ENCODE data around the gene ANO2. TPM values are rescaled to one million over a fixed set of nuclear protein-coding genes. Genes with fewer than 3 reads are reported as not detected.

Gene ANO2
- total and polyA plus RNA-seq, 4 experiments from 2014 or later, result not detected

DNA sequence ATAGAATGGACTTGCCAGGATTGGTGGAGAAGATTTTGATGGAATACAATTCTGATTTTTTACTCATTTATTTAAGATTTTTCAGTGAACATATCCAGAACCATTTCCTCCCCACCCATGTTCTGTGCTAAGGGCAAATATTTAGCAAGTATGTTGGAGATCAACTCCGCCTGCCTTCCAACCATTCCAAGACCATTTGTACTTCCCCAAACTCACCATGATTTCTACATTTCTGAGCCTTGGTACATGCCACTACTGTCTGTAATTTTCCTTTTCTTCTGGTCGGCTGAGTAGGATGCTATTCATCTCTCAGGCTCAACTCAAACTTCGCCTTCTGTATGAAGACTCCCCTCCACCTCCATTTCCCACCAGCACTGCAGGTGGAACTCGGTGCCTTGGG lies 362.5 kb downstream of the ANO2 start:
- no peak for DNase-seq
- ChIA-PET POLR2A (ENCODE audit: partially characterized antibody) (no interaction called here), CTCF (ENCODE audit: partially characterized antibody) (no interaction called here)
- Histone ChIP-seq H3K27ac (ENCODE audit: low read depth, low read length) (no peak overlapping the region), H3K27me3 (ENCODE audit: insufficient read depth, low read length) (no peaks in the 10 kb centered on the region), H3K4me3 (ENCODE audit: low read length in 2 of 2) (no peak overlapping the region), H3K36me3 (ENCODE audit: insufficient read depth, low read length) (no peaks in the 10 kb centered on the region), H3K9me3 (ENCODE audit: control insufficient read depth in 1 of 2, low read length in 2 of 2) (no peaks in the 10 kb centered on the region), H3K4me1 (ENCODE audit: insufficient read depth, low read length) (no peaks in the 10 kb centered on the region)
- H3K9me3 Mint-ChIP-seq, result peaks cover 0 to 3% (median 0%) of the 10 kb centered on the region in 8 donors
- H3K4me1 Mint-ChIP-seq, result no peaks in the 10 kb centered on the region
- intact Hi-C loops (cut with micrococcal nuclease), result no loop called here
- peaks cover 6 to 11% of the 10 kb centered on the region in 2 donors for H3K27me3 Mint-ChIP-seq
- H3K4me3 Mint-ChIP-seq, result no peak overlapping the region
- H3K36me3 Mint-ChIP-seq, result no peaks in the 10 kb centered on the region
- H3K27ac Mint-ChIP-seq, result no peak overlapping the region

DNA sequence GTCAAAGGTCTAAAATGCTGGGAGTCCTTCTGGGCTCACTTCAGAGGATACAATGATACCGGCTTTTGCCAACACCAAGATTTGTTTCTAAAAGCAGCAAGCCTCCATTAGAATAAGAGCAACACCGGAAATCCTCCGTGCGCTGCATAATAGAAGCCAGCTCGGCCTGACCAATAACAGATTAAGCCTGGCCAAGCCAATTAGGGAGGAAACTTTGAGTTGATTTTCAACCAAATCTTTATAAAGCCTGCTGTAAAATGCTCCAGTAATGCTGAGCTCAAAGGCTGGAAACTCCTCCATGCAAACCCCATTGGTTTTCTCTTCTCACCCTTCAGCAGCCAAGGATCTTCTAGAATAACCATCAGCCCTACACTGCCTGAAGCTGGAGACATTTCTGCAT lies 363.0 kb downstream of the ANO2 start:
- H3K27ac Mint-ChIP-seq, result no peak overlapping the region
- Histone ChIP-seq H3K36me3 (ENCODE audit: insufficient read depth, low read length) (no peaks in the 10 kb centered on the region), H3K27ac (ENCODE audit: low read depth, low read length) (no peak overlapping the region), H3K4me1 (ENCODE audit: insufficient read depth, low read length) (no peaks in the 10 kb centered on the region), H3K27me3 (ENCODE audit: insufficient read depth, low read length) (no peaks in the 10 kb centered on the region), H3K4me3 (ENCODE audit: low read length in 2 of 2) (no peak overlapping the region), H3K9me3 (ENCODE audit: control insufficient read depth in 1 of 2, low read length in 2 of 2) (no peaks in the 10 kb centered on the region)
- H3K4me1 Mint-ChIP-seq, result no peaks in the 10 kb centered on the region
- no peaks in the 10 kb centered on the region for H3K36me3 Mint-ChIP-seq
- H3K9me3 Mint-ChIP-seq, result peaks cover 0 to 3% (median 0%) of the 10 kb centered on the region in 8 donors
- no peak for DNase-seq
- peaks cover 6 to 11% of the 10 kb centered on the region in 2 donors for H3K27me3 Mint-ChIP-seq
- ChIA-PET CTCF (ENCODE audit: partially characterized antibody) (no interaction called here), POLR2A (ENCODE audit: partially characterized antibody) (no interaction called here)
- no peak overlapping the region for H3K4me3 Mint-ChIP-seq
- intact Hi-C loops (cut with micrococcal nuclease), result no loop called here

GRCh38 chr12:5581616-5582015 lies 363.4 kb downstream of the ANO2 start:
- no peak overlapping the region for H3K4me3 Mint-ChIP-seq
- ChIA-PET POLR2A (ENCODE audit: partially characterized antibody) (no interaction called here), CTCF (ENCODE audit: partially characterized antibody) (no interaction called here)
- intact Hi-C loops (cut with micrococcal nuclease), result no loop called here
- H3K36me3 Mint-ChIP-seq, result no peaks in the 10 kb centered on the region
- Histone ChIP-seq H3K4me1 (ENCODE audit: insufficient read depth, low read length) (no peaks in the 10 kb centered on the region), H3K4me3 (ENCODE audit: low read length in 2 of 2) (no peak overlapping the region), H3K36me3 (ENCODE audit: insufficient read depth, low read length) (no peaks in the 10 kb centered on the region), H3K9me3 (ENCODE audit: control insufficient read depth in 1 of 2, low read length in 2 of 2) (no peaks in the 10 kb centered on the region), H3K27ac (ENCODE audit: low read depth, low read length) (no peak overlapping the region), H3K27me3 (ENCODE audit: insufficient read depth, low read length) (no peaks in the 10 kb centered on the region)
- peaks cover 0 to 3% (median 0%) of the 10 kb centered on the region in 8 donors for H3K9me3 Mint-ChIP-seq
- no peak for DNase-seq
- H3K4me1 Mint-ChIP-seq, result no peaks in the 10 kb centered on the region
- no peak overlapping the region for H3K27ac Mint-ChIP-seq
- H3K27me3 Mint-ChIP-seq, result peaks cover 6 to 11% of the 10 kb centered on the region in 2 donors

GRCh38 chr12:5581019-5581418 lies 364.0 kb downstream of the ANO2 start:
- DNase-seq, result no peak
- Mint-ChIP-seq H3K9me3 (peaks cover 0 to 3% (median 0%) of the 10 kb centered on the region in 8 donors), H3K27ac (no peak overlapping the region), H3K4me1 (no peaks in the 10 kb centered on the region), H3K36me3 (no peaks in the 10 kb centered on the region), H3K27me3 (peaks cover 6 to 11% of the 10 kb centered on the region in 2 donors), H3K4me3 (no peak overlapping the region)
- no peaks in the 10 kb centered on the region for H3K36me3 ChIP-seq (ENCODE audit: insufficient read depth, low read length)
- H3K4me3 ChIP-seq (ENCODE audit: low read length in 2 of 2), result no peak overlapping the region
- CTCF ChIA-PET (ENCODE audit: partially characterized antibody), result no interaction called here
- H3K4me1 ChIP-seq (ENCODE audit: insufficient read depth, low read length), result no peaks in the 10 kb centered on the region
- POLR2A ChIA-PET (ENCODE audit: partially characterized antibody), result no interaction called here
- no peaks in the 10 kb centered on the region for H3K9me3 ChIP-seq (ENCODE audit: control insufficient read depth in 1 of 2, low read length in 2 of 2)
- no peak overlapping the region for H3K27ac ChIP-seq (ENCODE audit: low read depth, low read length)
- H3K27me3 ChIP-seq (ENCODE audit: insufficient read depth, low read length), result no peaks in the 10 kb centered on the region
- intact Hi-C loops (cut with micrococcal nuclease), result no loop called here

GRCh38 chr12:5578775-5579174 lies 366.3 kb downstream of the ANO2 start:
- Mint-ChIP-seq H3K4me1 (no peaks in the 10 kb centered on the region), H3K36me3 (no peaks in the 10 kb centered on the region), H3K27ac (no peak overlapping the region), H3K9me3 (peaks cover 0 to 3% (median 0%) of the 10 kb centered on the region in 8 donors), H3K27me3 (peaks cover 6 to 10% of the 10 kb centered on the region in 2 donors), H3K4me3 (no peak overlapping the region)
- Histone ChIP-seq H3K27me3 (ENCODE audit: insufficient read depth, low read length) (no peaks in the 10 kb centered on the region), H3K9me3 (ENCODE audit: control insufficient read depth in 1 of 2, low read length in 2 of 2) (no peaks in the 10 kb centered on the region), H3K4me3 (ENCODE audit: low read length in 2 of 2) (no peak overlapping the region), H3K4me1 (ENCODE audit: insufficient read depth, low read length) (no peaks in the 10 kb centered on the region), H3K36me3 (ENCODE audit: insufficient read depth, low read length) (no peaks in the 10 kb centered on the region), H3K27ac (ENCODE audit: low read depth, low read length) (no peak overlapping the region)
- ChIA-PET POLR2A (ENCODE audit: partially characterized antibody) (no interaction called here), CTCF (ENCODE audit: partially characterized antibody) (no interaction called here)
- DNase-seq, result no peak
- intact Hi-C loops (cut with micrococcal nuclease), result no loop called here

- ChIA-PET POLR2A (ENCODE audit: partially characterized antibody) (no interaction called here), CTCF (ENCODE audit: partially characterized antibody) (no interaction called here)
- H3K4me1 ChIP-seq (ENCODE audit: insufficient read depth, low read length), result no peaks in the 10 kb centered on the region
- peaks cover 3 to 10% of the 10 kb centered on the region in 2 donors for H3K27me3 Mint-ChIP-seq
- H3K36me3 ChIP-seq (ENCODE audit: insufficient read depth, low read length), result no peaks in the 10 kb centered on the region
- no peaks in the 10 kb centered on the region for H3K9me3 ChIP-seq (ENCODE audit: control insufficient read depth in 1 of 2, low read length in 2 of 2)
- no peaks in the 10 kb centered on the region for H3K36me3 Mint-ChIP-seq
- H3K27me3 ChIP-seq (ENCODE audit: insufficient read depth, low read length), result no peaks in the 10 kb centered on the region
- no peak for DNase-seq
- no peak overlapping the region for H3K27ac ChIP-seq (ENCODE audit: low read depth, low read length)
- H3K4me3 ChIP-seq (ENCODE audit: low read length in 2 of 2), result no peak overlapping the region
- H3K4me1 Mint-ChIP-seq, result no peaks in the 10 kb centered on the region
- no peak overlapping the region for H3K27ac Mint-ChIP-seq
- H3K4me3 Mint-ChIP-seq, result no peak overlapping the region
- intact Hi-C loops (cut with micrococcal nuclease), result no loop called here
- peaks cover 0 to 3% (median 0%) of the 10 kb centered on the region in 8 donors for H3K9me3 Mint-ChIP-seq
Measured at GRCh38 chr12:5577741-5578140, 367.3 kb downstream of the ANO2 start.

DNA sequence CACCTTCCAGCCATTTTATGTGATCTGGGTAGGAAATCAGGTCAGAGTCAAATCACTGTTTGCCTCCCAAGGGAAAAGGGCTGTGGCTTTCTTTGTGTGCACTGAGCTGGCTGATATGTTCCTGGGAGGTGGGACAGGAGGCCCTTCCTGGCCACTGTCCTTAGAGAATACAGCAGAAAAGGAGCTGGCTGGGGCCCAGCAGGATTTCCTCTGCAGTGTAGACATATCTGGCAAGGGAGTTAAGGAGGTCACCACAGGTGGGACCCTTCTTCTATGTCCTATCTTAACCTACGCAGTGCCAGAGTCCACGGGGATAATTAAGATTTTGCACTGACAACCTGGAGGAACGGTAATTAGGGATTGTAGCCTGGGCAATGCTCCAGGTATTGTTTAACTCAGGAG lies 367.8 kb downstream of the ANO2 start:
- H3K4me3 Mint-ChIP-seq, result no peak overlapping the region
- no peaks in the 10 kb centered on the region for H3K4me1 Mint-ChIP-seq
- POLR2A ChIA-PET (ENCODE audit: partially characterized antibody), result no interaction called here
- Histone ChIP-seq H3K36me3 (ENCODE audit: insufficient read depth, low read length) (no peaks in the 10 kb centered on the region), H3K9me3 (ENCODE audit: control insufficient read depth in 1 of 2, low read length in 2 of 2) (no peaks in the 10 kb centered on the region), H3K27ac (ENCODE audit: low read depth, low read length) (no peak overlapping the region), H3K4me3 (ENCODE audit: low read length in 2 of 2) (no peak overlapping the region), H3K27me3 (ENCODE audit: insufficient read depth, low read length) (no peaks in the 10 kb centered on the region), H3K4me1 (ENCODE audit: insufficient read depth, low read length) (no peaks in the 10 kb centered on the region)
- no peaks in the 10 kb centered on the region for H3K36me3 Mint-ChIP-seq
- peaks cover 3 to 11% of the 10 kb centered on the region in 2 donors for H3K27me3 Mint-ChIP-seq
- intact Hi-C loops (cut with micrococcal nuclease), result no loop called here
- CTCF ChIA-PET (ENCODE audit: partially characterized antibody), result no interaction called here
- DNase-seq, result no peak
- H3K27ac Mint-ChIP-seq, result no peak overlapping the region
- peaks cover 0 to 3% (median 0%) of the 10 kb centered on the region in 8 donors for H3K9me3 Mint-ChIP-seq

DNA sequence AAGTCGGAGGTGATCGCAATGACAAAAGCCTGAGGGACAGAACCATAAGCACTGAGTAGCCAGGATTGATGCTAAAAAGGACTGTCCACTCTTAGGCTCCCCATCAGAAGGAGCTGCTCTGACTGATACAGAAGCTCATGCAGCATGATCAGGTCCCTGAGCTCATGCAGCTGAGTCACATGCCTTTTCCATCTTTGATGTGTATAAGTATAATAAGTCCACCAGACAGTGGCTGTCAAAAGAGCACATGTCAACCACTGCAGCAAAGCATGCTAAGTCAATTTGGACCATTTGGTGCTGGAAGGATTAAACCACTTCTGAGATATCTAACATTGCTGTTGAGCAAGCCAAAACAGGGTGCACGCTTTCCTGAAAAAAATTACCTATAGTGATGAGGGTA lies 369.1 kb downstream of the ANO2 start:
- H3K36me3 Mint-ChIP-seq, result no peaks in the 10 kb centered on the region
- H3K36me3 ChIP-seq (ENCODE audit: insufficient read depth, low read length), result no peaks in the 10 kb centered on the region
- H3K4me1 Mint-ChIP-seq, result no peaks in the 10 kb centered on the region
- intact Hi-C loops (cut with micrococcal nuclease), result no loop called here
- peaks cover 5 to 11% of the 10 kb centered on the region in 2 donors for H3K27me3 Mint-ChIP-seq
- POLR2A ChIA-PET (ENCODE audit: partially characterized antibody), result no interaction called here
- H3K4me3 Mint-ChIP-seq, result no peak overlapping the region
- no peak overlapping the region for H3K27ac Mint-ChIP-seq
- CTCF ChIA-PET (ENCODE audit: partially characterized antibody), result no interaction called here
- H3K4me1 ChIP-seq (ENCODE audit: insufficient read depth, low read length), result no peaks in the 10 kb centered on the region
- H3K27ac ChIP-seq (ENCODE audit: low read depth, low read length), result no peak overlapping the region
- H3K9me3 Mint-ChIP-seq, result no peaks in the 10 kb centered on the region
- no peaks in the 10 kb centered on the region for H3K27me3 ChIP-seq (ENCODE audit: insufficient read depth, low read length)
- no peak overlapping the region for H3K4me3 ChIP-seq (ENCODE audit: low read length in 2 of 2)
- H3K9me3 ChIP-seq (ENCODE audit: control insufficient read depth in 1 of 2, low read length in 2 of 2), result no peaks in the 10 kb centered on the region
- DNase-seq, result no peak

All from CD4-positive, alpha-beta memory T cell (primary cell).